NB4 (cell line): ENCODE results near the gene GNPAT.

Experiments used
- DNase-seq: peaks from one replicate; pipeline ENCODE4 v3.0.0; 2010; ENCODE audit warnings: low read depth
- H3K4me3 ChIP-seq: one replicate; pipeline ENCODE4 v1.5.1; 2011; ENCODE audit warnings: mild to moderate bottlenecking, low read depth, low read length, moderate library complexity
- MYC ChIP-seq: IDR thresholded peaks from 2 replicates; pipeline ENCODE4 v1.6.1; 2011; ENCODE audit warnings: low read depth, low read length
- POLR2A ChIP-seq: IDR thresholded peaks from 2 replicates; pipeline ENCODE4 v1.6.1; 2011; ENCODE audit warnings: mild to moderate bottlenecking; ENCODE audit not compliant: insufficient read length; ENCODE audit errors: extremely low read depth
- TF ChIP-seq, protein P1 (sequence below): IDR thresholded peaks from one replicate; pipeline ENCODE4 v1.5.1; 2012; ENCODE audit warnings: low read depth, low read length
- TF ChIP-seq, protein P2 (sequence below): IDR thresholded peaks from 2 replicates; pipeline ENCODE4 v1.6.1; 2011; ENCODE audit warnings: low read depth, low read length

GNPAT gene

DNA sequence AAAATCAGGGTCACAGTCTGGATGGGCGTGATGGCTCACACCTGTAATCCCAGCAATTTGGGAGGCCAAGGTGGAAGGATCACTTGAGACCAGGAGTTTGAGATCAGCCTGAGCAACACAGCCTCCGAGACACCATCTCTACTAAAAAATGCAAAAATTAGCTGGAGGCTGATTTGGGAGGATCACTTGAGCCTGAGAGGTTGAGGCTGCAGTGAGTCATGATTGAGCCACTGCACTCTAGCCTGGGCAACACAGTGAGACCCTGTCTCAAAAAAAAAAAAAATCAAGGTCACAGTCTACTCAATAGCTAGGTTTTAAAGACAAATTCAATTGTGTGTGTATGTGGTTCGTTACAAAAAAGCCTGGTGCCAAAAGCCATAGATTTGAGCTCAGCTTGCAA, 44.7 kb upstream of the GNPAT start:
- TF ChIP-seq, protein P1, sequence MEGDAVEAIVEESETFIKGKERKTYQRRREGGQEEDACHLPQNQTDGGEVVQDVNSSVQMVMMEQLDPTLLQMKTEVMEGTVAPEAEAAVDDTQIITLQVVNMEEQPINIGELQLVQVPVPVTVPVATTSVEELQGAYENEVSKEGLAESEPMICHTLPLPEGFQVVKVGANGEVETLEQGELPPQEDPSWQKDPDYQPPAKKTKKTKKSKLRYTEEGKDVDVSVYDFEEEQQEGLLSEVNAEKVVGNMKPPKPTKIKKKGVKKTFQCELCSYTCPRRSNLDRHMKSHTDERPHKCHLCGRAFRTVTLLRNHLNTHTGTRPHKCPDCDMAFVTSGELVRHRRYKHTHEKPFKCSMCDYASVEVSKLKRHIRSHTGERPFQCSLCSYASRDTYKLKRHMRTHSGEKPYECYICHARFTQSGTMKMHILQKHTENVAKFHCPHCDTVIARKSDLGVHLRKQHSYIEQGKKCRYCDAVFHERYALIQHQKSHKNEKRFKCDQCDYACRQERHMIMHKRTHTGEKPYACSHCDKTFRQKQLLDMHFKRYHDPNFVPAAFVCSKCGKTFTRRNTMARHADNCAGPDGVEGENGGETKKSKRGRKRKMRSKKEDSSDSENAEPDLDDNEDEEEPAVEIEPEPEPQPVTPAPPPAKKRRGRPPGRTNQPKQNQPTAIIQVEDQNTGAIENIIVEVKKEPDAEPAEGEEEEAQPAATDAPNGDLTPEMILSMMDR: no peak
- TF ChIP-seq POLR2A (no peak), MYC (no peak)
- TF ChIP-seq, protein P2, sequence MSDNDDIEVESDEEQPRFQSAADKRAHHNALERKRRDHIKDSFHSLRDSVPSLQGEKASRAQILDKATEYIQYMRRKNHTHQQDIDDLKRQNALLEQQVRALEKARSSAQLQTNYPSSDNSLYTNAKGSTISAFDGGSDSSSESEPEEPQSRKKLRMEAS: no peak
- no peak for DNase-seq
- no peak overlapping the region for H3K4me3 ChIP-seq

DNA sequence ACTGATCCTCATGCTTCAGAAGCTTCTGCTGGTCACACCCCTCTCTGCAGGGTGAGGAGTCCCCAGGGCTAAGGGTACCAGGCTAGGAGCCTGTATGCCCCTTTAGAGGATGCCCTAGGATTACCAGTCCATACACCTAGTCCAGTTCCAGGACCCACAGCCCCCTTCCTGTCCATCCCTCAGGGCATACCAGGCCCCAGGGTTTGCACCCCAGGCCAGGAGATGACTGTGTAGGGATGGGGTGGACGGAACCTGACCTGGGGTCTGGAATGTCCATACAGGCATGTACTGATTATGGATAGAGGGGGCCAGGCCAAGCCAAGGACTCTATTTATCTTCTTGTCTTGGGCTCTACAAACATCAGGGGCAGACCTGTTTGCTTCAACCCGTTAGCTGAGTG, 44.3 kb upstream of the GNPAT start:
- H3K4me3 ChIP-seq: no peak overlapping the region
- TF ChIP-seq, protein P2: no peak
- no peak for TF ChIP-seq MYC
- TF ChIP-seq POLR2A: no peak
- TF ChIP-seq, protein P1: no peak
- DNase-seq: no peak

DNA sequence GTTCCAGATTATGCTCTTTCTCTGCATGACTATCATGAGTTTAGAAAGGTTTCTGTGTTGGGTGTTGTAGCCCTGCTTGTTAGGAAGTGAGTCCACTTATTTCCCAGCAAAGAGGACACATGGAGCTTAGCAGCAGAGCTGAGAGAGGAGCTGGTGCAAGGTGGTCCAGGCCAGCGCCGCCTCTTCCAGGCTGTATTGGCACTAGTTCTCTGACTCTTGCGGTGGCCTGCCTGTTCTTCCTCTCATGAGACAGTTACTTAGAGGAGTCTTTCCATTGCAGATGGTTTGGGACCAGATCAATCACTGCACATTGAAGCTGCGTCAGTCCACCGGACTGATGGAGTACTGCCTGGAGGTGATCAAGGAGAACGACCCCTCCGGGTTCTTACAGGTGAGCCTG, 41.1 kb upstream of the GNPAT start:
- TF ChIP-seq, protein P1: no peak
- TF ChIP-seq, protein P2: no peak
- no peak for TF ChIP-seq POLR2A
- no peak for TF ChIP-seq MYC
- DNase-seq: no peak

DNA sequence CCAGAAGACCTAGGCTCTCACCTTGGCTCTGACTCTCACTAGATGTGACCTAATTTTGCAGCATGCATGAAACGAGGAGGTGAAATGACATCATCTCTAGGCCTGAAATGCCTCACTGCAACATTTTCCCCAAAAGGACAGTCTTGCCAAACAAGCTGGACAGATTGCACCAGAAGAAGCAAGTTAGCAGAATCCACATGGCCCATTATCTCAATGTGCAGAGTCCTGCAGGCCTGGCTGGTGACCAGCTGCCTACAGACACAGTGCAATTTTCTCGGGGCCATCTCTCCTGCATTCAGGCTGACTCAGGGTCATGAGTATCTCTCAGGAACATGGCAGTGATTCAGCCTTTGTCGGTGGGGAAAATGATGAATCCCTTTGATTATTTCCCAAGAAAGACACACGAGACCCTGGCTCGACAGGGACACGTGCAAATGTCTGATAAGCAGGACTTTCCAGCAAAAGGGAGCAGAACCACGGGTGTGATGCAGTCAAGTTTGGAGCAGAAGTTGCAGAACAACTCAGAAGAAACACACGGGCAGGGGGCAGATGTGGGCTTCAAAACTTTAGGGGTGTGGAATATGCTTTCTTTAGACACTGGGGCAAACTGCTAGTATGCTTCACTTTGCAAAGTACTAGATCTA, 40.5 kb upstream of the GNPAT start:
- TF ChIP-seq, protein P2: no peak
- TF ChIP-seq MYC: no peak
- TF ChIP-seq, protein P1: no peak
- TF ChIP-seq POLR2A: no peak
- no peak overlapping the region for H3K4me3 ChIP-seq

More for the DNA sequence above, 41.1 kb upstream of the GNPAT start:
- no peak overlapping the region for H3K4me3 ChIP-seq

DNA sequence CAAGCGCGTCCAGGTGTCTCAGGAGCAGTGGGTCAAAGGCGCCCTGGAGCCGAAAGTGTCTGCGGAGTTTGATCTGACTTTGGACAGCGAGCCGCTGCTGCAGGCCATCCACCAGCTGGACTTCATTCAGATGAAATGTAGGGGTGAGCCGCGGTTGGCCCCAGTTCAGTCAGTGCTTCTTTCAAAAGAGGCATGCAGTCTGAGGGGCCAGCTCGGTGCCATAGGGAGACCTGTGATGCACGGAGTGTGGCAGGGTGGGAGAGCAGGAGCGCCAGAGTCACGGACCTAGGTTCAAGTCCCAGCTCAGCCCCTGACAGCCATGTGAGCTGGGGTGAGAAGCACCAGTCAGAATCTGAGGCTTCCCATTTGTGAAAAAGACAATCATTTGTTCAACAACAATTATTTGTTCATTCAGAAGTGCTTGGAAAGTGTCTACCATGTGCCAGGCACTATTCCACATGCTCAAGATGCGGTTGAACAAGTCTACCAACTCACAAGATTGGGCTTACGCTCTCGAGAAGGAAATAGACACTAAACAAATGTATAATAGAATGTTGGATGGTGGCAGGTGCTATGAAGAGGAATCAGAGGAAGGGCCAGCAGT, 39.5 kb upstream of the GNPAT start:
- no peak for DNase-seq
- H3K4me3 ChIP-seq: no peak overlapping the region
- TF ChIP-seq MYC (no peak), POLR2A (no peak)
- TF ChIP-seq, protein P1: no peak
- TF ChIP-seq, protein P2: no peak

More for the DNA sequence above, 40.5 kb upstream of the GNPAT start:
- no peak for DNase-seq
